ENCODE data around the gene GABRE.
A peak's percentile ranks its signal among the peaks of the same experiment; 100 is the strongest.

GABRE gene

GRCh38 chrX:151982222-151982621 is 7.7 kb upstream of the GABRE start:
- TF ChIP-seq JUND (IDR thresholded peaks at IDR 0.05; ENCODE audit: low read depth) = no peak
- in situ Hi-C loops (cut with HindIII; ENCODE audit: low pct_unique_long_range_greater_than_20kb, low sequenced_read_pairs) = no loop called here
- no peak for DNase-seq (ENCODE audit: low read depth in 1 of 2, low spot score in 1 of 2)

GRCh38 chrX:151981129-151981528 is 6.7 kb upstream of the GABRE start:
- no peak for DNase-seq (ENCODE audit: low read depth in 1 of 2, low spot score in 1 of 2)
- no peak for TF ChIP-seq JUND (IDR thresholded peaks at IDR 0.05; ENCODE audit: low read depth)

GRCh38 chrX:151977923-151978322 is 3.4 kb upstream of the GABRE start:
- no peak for DNase-seq (ENCODE audit: low read depth in 1 of 2, low spot score in 1 of 2)
- in situ Hi-C loops (cut with HindIII; ENCODE audit: low pct_unique_long_range_greater_than_20kb, low sequenced_read_pairs) = no loop called here
- no peak for TF ChIP-seq JUND (IDR thresholded peaks at IDR 0.05; ENCODE audit: low read depth)

More at GRCh38 chrX:151981129-151981528, 6.7 kb upstream of the GABRE start:
- in situ Hi-C loops (cut with HindIII; ENCODE audit: low pct_unique_long_range_greater_than_20kb, low sequenced_read_pairs) = no loop called here

GRCh38 chrX:151977009-151977408 is 2.5 kb upstream of the GABRE start:
- no peak for DNase-seq (ENCODE audit: low read depth in 1 of 2, low spot score in 1 of 2)
- in situ Hi-C loops (cut with HindIII; ENCODE audit: low pct_unique_long_range_greater_than_20kb, low sequenced_read_pairs) = no loop called here
- no peak for TF ChIP-seq JUND (IDR thresholded peaks at IDR 0.05; ENCODE audit: low read depth)

GRCh38 chrX:151975736-151976275 is 1.3 kb upstream of the GABRE start:
- in situ Hi-C loops (cut with HindIII; ENCODE audit: low pct_unique_long_range_greater_than_20kb, low sequenced_read_pairs) = no loop called here
- no peak for DNase-seq (ENCODE audit: low read depth in 1 of 2, low spot score in 1 of 2)
- TF ChIP-seq JUND (IDR thresholded peaks at IDR 0.05; ENCODE audit: low read depth) = no peak

- DNase-seq (ENCODE audit: low read depth in 1 of 2, low spot score in 1 of 2) = no peak
- no peak for TF ChIP-seq JUND (IDR thresholded peaks at IDR 0.05; ENCODE audit: low read depth)
- in situ Hi-C loops (cut with HindIII; ENCODE audit: low pct_unique_long_range_greater_than_20kb, low sequenced_read_pairs) = no loop called here
Measured at GRCh38 chrX:151975228-151975593, 735 bp upstream of the GABRE start.

GRCh38 chrX:151973851-151974335 is 583 bp downstream of the GABRE start:
- in situ Hi-C loops (cut with HindIII; ENCODE audit: low pct_unique_long_range_greater_than_20kb, low sequenced_read_pairs) = no loop called here
- no peak for TF ChIP-seq JUND (IDR thresholded peaks at IDR 0.05; ENCODE audit: low read depth)
- no peak for DNase-seq (ENCODE audit: low read depth in 1 of 2, low spot score in 1 of 2)

GRCh38 chrX:151973060-151973661 is 1.3 kb downstream of the GABRE start:
- TF ChIP-seq JUND (IDR thresholded peaks at IDR 0.05; ENCODE audit: low read depth) = no peak
- no peak for DNase-seq (ENCODE audit: low read depth in 1 of 2, low spot score in 1 of 2)
- in situ Hi-C loops (cut with HindIII; ENCODE audit: low pct_unique_long_range_greater_than_20kb, low sequenced_read_pairs) = no loop called here

GRCh38 chrX:151970661-151971060 is 3.8 kb downstream of the GABRE start:
- TF ChIP-seq JUND (IDR thresholded peaks at IDR 0.05; ENCODE audit: low read depth) = no peak
- in situ Hi-C loops (cut with HindIII; ENCODE audit: low pct_unique_long_range_greater_than_20kb, low sequenced_read_pairs) = no loop called here
- DNase-seq (ENCODE audit: low read depth in 1 of 2, low spot score in 1 of 2) = peak in 1 of 2 experiments; percentile 47

- in situ Hi-C loops (cut with HindIII; ENCODE audit: low pct_unique_long_range_greater_than_20kb, low sequenced_read_pairs) = no loop called here
- TF ChIP-seq JUND (IDR thresholded peaks at IDR 0.05; ENCODE audit: low read depth) = no peak
- no peak for DNase-seq (ENCODE audit: low read depth in 1 of 2, low spot score in 1 of 2)
Measured at GRCh38 chrX:151970027-151970426, 4.4 kb downstream of the GABRE start.

GRCh38 chrX:151966236-151966635 is 8.2 kb downstream of the GABRE start:
- TF ChIP-seq JUND (IDR thresholded peaks at IDR 0.05; ENCODE audit: low read depth) = no peak
- DNase-seq (ENCODE audit: low read depth in 1 of 2, low spot score in 1 of 2) = no peak
- in situ Hi-C loops (cut with HindIII; ENCODE audit: low pct_unique_long_range_greater_than_20kb, low sequenced_read_pairs) = no loop called here

- in situ Hi-C loops (cut with HindIII; ENCODE audit: low pct_unique_long_range_greater_than_20kb, low sequenced_read_pairs) = no loop called here
- DNase-seq (ENCODE audit: low read depth in 1 of 2, low spot score in 1 of 2) = no peak
- no peak for TF ChIP-seq JUND (IDR thresholded peaks at IDR 0.05; ENCODE audit: low read depth)
Measured at GRCh38 chrX:151962034-151962433, 12.4 kb downstream of the GABRE start.

GRCh38 chrX:151958101-151958500 is 16.4 kb downstream of the GABRE start:
- DNase-seq (ENCODE audit: low read depth in 1 of 2, low spot score in 1 of 2) = no peak
- TF ChIP-seq JUND (IDR thresholded peaks at IDR 0.05; ENCODE audit: low read depth) = no peak
- in situ Hi-C loops (cut with HindIII; ENCODE audit: low pct_unique_long_range_greater_than_20kb, low sequenced_read_pairs) = no loop called here

GRCh38 chrX:151954730-151955129 is 19.7 kb downstream of the GABRE start:
- DNase-seq (ENCODE audit: low read depth in 1 of 2, low spot score in 1 of 2) = no peak
- no peak for TF ChIP-seq JUND (IDR thresholded peaks at IDR 0.05; ENCODE audit: low read depth)
- in situ Hi-C loops (cut with HindIII; ENCODE audit: low pct_unique_long_range_greater_than_20kb, low sequenced_read_pairs) = no loop called here
